Bronchial epithelial cell (primary cell): ENCODE measurements around the gene CTDSPL2. TPM values are rescaled to one million over a fixed set of nuclear protein-coding genes. Genes with fewer than 3 reads are reported as not detected.
"Not testable (repeated sequence)": the region's sequence is repeated elsewhere in the genome, so short reads cannot be mapped to it uniquely, and the experiment has no call there.

Experiments used
- DNase-seq: peaks from one replicate; pipeline ENCODE4 v3.0.0-alpha.2; 2010; ENCODE audit warnings: low read depth
- FAIRE-seq: peaks from 2 replicates; lab custom pipeline; 2011; peaks lifted over from hg19 to GRCh38; lab: Jason Lieb, UNC
- H3K27me3 ChIP-seq: 2 replicates; pipeline ENCODE4 v1.5.1; 2011; ENCODE audit warnings: low read length; ENCODE audit not compliant: control insufficient read depth, insufficient read depth
- H3K36me3 ChIP-seq: 2 replicates; pipeline ENCODE4 v1.5.1; 2011; ENCODE audit warnings: low read length; ENCODE audit not compliant: control insufficient read depth, insufficient read depth
- H3K4me3 ChIP-seq: 2 replicates; pipeline ENCODE4 v1.5.1; 2011; ENCODE audit warnings: mild to moderate bottlenecking, low read depth, low read length, control low read depth
- total RNA-seq: library from RNA; depleted of rRNA; stranded (reverse); fragments of >200 nt; gene quantifications from 2 replicates; pipeline ENCODE4 v1.2.1, GENCODE V29; 2014
- TF ChIP-seq, protein P1 (sequence below): IDR thresholded peaks from 2 replicates; pipeline ENCODE4 v1.5.1; 2011; ENCODE audit warnings: mild to moderate bottlenecking, moderate library complexity, low read length, control low read depth, inconsistent platforms; ENCODE audit not compliant: insufficient read depth, severe bottlenecking

CTDSPL2 gene
- total RNA-seq, 1 donor from 2014 or later = 49.0 TPM

DNA sequence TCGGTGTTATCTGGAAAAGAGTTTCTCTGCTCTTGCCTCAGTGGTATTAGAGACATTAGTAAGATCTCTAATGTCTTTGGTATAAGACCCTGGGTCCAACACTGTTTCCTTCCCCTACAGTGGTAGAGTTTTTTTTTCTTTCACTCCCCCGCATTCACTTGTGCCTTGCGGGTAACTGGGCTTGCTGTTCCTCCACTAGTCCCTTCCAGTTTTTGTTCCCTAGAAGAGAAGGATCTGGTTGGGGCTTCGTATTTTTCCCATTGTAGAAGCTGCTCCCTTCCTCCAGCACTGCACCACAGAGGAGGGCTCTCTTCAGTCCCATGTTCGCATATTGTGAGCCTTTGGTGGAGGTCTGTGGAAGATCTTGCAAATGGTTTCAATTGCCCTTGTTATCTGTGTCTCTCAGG is 13.7 kb downstream of the CTDSPL2 start:
- FAIRE-seq (no peak), DNase-seq (no peak)
- Histone ChIP-seq H3K36me3 (no peaks in the 10 kb centered on the region), H3K4me3 (no peak overlapping the region), H3K27me3 (no peaks in the 10 kb centered on the region)
- TF ChIP-seq, protein P1, sequence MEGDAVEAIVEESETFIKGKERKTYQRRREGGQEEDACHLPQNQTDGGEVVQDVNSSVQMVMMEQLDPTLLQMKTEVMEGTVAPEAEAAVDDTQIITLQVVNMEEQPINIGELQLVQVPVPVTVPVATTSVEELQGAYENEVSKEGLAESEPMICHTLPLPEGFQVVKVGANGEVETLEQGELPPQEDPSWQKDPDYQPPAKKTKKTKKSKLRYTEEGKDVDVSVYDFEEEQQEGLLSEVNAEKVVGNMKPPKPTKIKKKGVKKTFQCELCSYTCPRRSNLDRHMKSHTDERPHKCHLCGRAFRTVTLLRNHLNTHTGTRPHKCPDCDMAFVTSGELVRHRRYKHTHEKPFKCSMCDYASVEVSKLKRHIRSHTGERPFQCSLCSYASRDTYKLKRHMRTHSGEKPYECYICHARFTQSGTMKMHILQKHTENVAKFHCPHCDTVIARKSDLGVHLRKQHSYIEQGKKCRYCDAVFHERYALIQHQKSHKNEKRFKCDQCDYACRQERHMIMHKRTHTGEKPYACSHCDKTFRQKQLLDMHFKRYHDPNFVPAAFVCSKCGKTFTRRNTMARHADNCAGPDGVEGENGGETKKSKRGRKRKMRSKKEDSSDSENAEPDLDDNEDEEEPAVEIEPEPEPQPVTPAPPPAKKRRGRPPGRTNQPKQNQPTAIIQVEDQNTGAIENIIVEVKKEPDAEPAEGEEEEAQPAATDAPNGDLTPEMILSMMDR = no peak

DNA sequence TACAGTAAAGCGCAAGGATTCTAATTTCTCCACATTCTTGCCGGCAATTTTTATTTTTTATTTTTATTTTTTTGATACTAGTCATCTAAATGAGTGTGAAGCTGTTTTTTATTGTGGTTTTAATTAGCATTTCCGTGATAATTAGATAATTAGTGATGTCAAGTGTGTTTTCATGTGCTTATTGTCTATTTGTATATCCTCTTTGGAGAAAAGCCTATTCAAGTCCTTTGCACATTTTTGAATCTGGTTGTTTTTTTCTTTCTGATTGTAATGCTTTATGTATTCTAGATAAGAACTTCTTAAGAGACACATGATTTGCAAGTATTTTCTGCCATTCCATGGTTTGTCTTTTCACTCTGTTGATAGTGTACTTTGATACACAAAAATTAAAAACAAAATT is 16.1 kb downstream of the CTDSPL2 start:
- Histone ChIP-seq H3K36me3 (peaks cover 2% of the 10 kb centered on the region), H3K27me3 (no peaks in the 10 kb centered on the region), H3K4me3 (no peak overlapping the region)
- TF ChIP-seq, protein P1 = no peak
- DNase-seq (no peak), FAIRE-seq (no peak)

DNA sequence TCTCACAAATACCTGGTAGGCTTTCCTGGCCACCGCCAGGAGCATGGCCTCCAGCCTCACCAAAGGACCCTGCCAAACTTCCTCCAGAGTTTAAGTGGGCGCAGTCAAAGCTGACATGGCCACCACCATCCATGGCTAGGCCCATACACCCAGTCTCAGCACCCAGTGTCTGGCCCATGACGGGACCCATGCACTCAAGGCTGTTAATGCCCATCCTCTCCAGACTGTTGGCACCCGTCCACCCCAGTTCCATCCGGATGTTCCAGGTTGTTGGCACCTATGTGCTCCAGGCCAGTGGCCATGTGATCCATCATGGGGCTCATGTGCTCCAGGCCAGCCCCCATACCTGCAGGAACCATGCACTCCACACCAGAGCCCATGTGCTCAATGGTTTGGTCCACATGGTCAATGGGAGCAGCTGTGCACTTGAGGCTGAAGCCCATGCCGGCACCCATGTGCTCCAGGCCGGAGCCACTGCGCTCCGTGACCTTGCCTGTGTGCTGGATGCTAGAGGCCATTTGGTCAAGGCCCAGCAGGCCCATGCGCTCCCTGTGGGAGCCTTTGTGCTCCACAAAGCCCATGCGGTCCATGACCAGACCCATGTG is 20.4 kb downstream of the CTDSPL2 start:
- peaks cover 2% of the 10 kb centered on the region for H3K36me3 ChIP-seq
- no peak for DNase-seq
- no peak for FAIRE-seq
- H3K27me3 ChIP-seq = no peaks in the 10 kb centered on the region
- H3K4me3 ChIP-seq = no peak overlapping the region
- TF ChIP-seq, protein P1 = no peak

GRCh38 chr15:44450172-44450571 is 22.7 kb downstream of the CTDSPL2 start:
- DNase-seq (no peak), FAIRE-seq (no peak)
- Histone ChIP-seq H3K27me3 (no peaks in the 10 kb centered on the region), H3K4me3 (no peak overlapping the region), H3K36me3 (peaks cover 2% of the 10 kb centered on the region)
- TF ChIP-seq, protein P1 = no peak

DNA sequence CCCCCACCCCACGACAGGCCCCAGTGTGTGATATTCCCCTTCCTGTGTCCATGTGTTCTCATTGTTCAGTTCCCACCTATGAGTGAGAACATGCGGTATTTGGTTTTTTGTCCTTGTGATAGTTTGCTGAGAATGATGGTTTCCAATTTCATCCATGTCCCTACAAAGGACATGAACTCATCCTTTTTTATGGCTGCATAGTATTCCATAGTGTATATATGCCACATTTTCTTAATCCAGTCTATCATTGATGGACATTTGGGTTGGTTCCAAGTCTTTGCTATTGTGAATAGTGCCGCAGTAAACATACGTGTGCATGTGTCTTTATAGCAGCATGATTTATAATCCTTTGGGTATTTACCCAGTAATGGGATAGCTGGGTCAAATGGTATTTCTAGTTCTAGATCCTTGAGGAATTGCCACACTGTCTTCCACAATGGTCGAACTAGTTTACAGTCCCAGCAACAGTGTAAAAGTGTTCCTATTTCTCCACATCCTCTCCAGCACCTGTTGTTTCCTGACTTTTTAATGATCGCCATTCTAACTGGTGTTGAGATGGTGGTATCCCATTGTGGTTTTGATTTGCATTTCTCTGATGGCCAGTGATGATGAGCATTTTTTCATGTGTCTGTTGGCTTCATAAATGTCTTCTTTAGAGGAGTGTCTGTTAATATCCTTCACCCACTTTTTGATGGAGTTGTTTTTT is 26.3 kb downstream of the CTDSPL2 start:
- not testable (repeated sequence) for H3K4me3 ChIP-seq, H3K27me3 ChIP-seq, DNase-seq, H3K36me3 ChIP-seq, FAIRE-seq

GRCh38 chr15:44458429-44458828 is 31.0 kb downstream of the CTDSPL2 start:
- H3K27me3 ChIP-seq = no peaks in the 10 kb centered on the region
- TF ChIP-seq, protein P1 = no peak
- FAIRE-seq (no peak), DNase-seq (no peak)
- H3K4me3 ChIP-seq = no peak overlapping the region
- H3K36me3 ChIP-seq = peaks cover 2% of the 10 kb centered on the region
